ENCODE data around the gene MAGEA11.
"Not testable (repeated sequence)": the region's sequence is repeated elsewhere in the genome, so short reads cannot be mapped to it uniquely, and the experiment has no call there.

Gene MAGEA11

GRCh38 chrX:149757206-149758067, 45.6 kb downstream of the MAGEA11 start:
- no peak for DNase-seq (ENCODE audit: low read depth, low spot score)
- POLR2A ChIA-PET = no interaction called here
- CTCF ChIA-PET = no interaction called here
- no peak for TF ChIP-seq CTCF (IDR thresholded peaks at IDR 0.05; ENCODE audit: insufficient read depth, low read length, missing control alignments)
- no peak overlapping the region for H3K4me3 ChIP-seq (ENCODE audit: low read depth, low read length)

GRCh38 chrX:149758068-149758714, 46.3 kb downstream of the MAGEA11 start:
- CTCF ChIA-PET = no interaction called here
- POLR2A ChIA-PET = no interaction called here
- H3K4me3 ChIP-seq (ENCODE audit: low read depth, low read length) = no peak overlapping the region
- no peak for TF ChIP-seq CTCF (IDR thresholded peaks at IDR 0.05; ENCODE audit: insufficient read depth, low read length, missing control alignments)
- no peak for DNase-seq (ENCODE audit: low read depth, low spot score)

- CTCF ChIA-PET; H3K4me3 ChIP-seq (ENCODE audit: low read depth, low read length); DNase-seq (ENCODE audit: low read depth, low spot score); POLR2A ChIA-PET: not testable (repeated sequence)
These were observed 46.8 kb downstream of the MAGEA11 start for GRCh38 chrX:149758715-149759078.

- POLR2A ChIA-PET = no interaction called here
- no peak for TF ChIP-seq CTCF (IDR thresholded peaks at IDR 0.05; ENCODE audit: insufficient read depth, low read length, missing control alignments)
These were observed 48.0 kb downstream of the MAGEA11 start for GRCh38 chrX:149759824-149760223.

GRCh38 chrX:149760965-149761364, 49.1 kb downstream of the MAGEA11 start:
- no peak for DNase-seq (ENCODE audit: low read depth, low spot score)
- POLR2A ChIA-PET = no interaction called here
- CTCF ChIA-PET = no interaction called here
- H3K4me3 ChIP-seq (ENCODE audit: low read depth, low read length) = no peak overlapping the region
- TF ChIP-seq CTCF (IDR thresholded peaks at IDR 0.05; ENCODE audit: insufficient read depth, low read length, missing control alignments) = no peak

More at GRCh38 chrX:149759824-149760223, 48.0 kb downstream of the MAGEA11 start:
- CTCF ChIA-PET = no interaction called here
- DNase-seq (ENCODE audit: low read depth, low spot score) = no peak
- H3K4me3 ChIP-seq (ENCODE audit: low read depth, low read length) = no peak overlapping the region

GRCh38 chrX:149761858-149762674, 50.2 kb downstream of the MAGEA11 start:
- POLR2A ChIA-PET; H3K4me3 ChIP-seq (ENCODE audit: low read depth, low read length); DNase-seq (ENCODE audit: low read depth, low spot score); CTCF ChIA-PET: not testable (repeated sequence)
